WTC11 (cell line): Measurements from ENCODE around the gene PDLIM7. TPM values are rescaled to one million over a fixed set of nuclear protein-coding genes. Genes with fewer than 3 reads are reported as not detected.

ENCODE experiments used
- ATAC-seq: fragments of 200-7000 bp; cut with Tn5 transposase; 2 replicates; pipeline ENCODE4 v1.10.0; 2021; ENCODE audit warnings: mild to moderate bottlenecking, moderate library complexity
- CTCF ChIA-PET: fragments of 300-600 bp; sonication (Branson Sonifier 250); formaldehyde crosslinking; loops from one replicate; lab custom pipeline; 2021; ENCODE audit warnings: antibody characterized with exemption; lab: Charles Lee
- POLR2A ChIA-PET: fragments of 350-600 bp; sonication (Branson Sonifier 250); formaldehyde crosslinking; loops from one replicate; lab custom pipeline; 2021; ENCODE audit warnings: antibody characterized with exemption; lab: Charles Lee
- DNase-seq: peaks from one replicate; pipeline ENCODE4 v3.0.0; 2021; ENCODE audit warnings: low spot score
- H3K27ac Mint-ChIP-seq: 2 replicates; pipeline ENCODE4 v1.8.0; 2021; ENCODE audit warnings: mixed read lengths
- H3K27me3 Mint-ChIP-seq: 2 replicates; pipeline ENCODE4 v1.8.0; 2021; ENCODE audit warnings: low read depth, mild to moderate bottlenecking, moderate library complexity, mixed read lengths
- H3K36me3 Mint-ChIP-seq: 2 replicates; pipeline ENCODE4 v1.8.0; 2021; ENCODE audit warnings: mixed read lengths
- H3K4me1 Mint-ChIP-seq: 2 replicates; pipeline ENCODE4 v1.8.0; 2022; ENCODE audit warnings: mixed read lengths
- H3K4me3 Mint-ChIP-seq: 2 replicates; pipeline ENCODE4 v1.8.0; 2021; ENCODE audit warnings: mild to moderate bottlenecking, moderate library complexity, mixed read lengths
- H3K9me3 Mint-ChIP-seq: 2 replicates; pipeline ENCODE4 v1.8.0; 2021; ENCODE audit warnings: mixed read lengths
- ATF3 ChIP-seq: sonication (generic); formaldehyde crosslinking; conservative IDR thresholded peaks from 2 replicates; pipeline ENCODE4 v1.8.1; 2022; ENCODE audit warnings: mild to moderate bottlenecking, missing genetic modification reagents
- ERG ChIP-seq: fragments of 250-450 bp; sonication (Bioruptor Pico); IDR thresholded peaks from 2 replicates; pipeline ENCODE4 v1.8.0; 2021; ENCODE audit warnings: mild to moderate bottlenecking
- ESRRA ChIP-seq: sonication (generic); formaldehyde crosslinking; IDR thresholded peaks from 2 replicates; pipeline ENCODE4 v1.8.1; 2022; ENCODE audit warnings: mild to moderate bottlenecking, missing genetic modification reagents, borderline replicate concordance
- ETV6 ChIP-seq: sonication (generic); formaldehyde crosslinking; IDR thresholded peaks from 2 replicates; pipeline ENCODE4 v1.8.1; 2022; ENCODE audit warnings: mild to moderate bottlenecking, missing genetic modification reagents
- FOXK1 ChIP-seq: sonication (generic); formaldehyde crosslinking; IDR thresholded peaks from 2 replicates; pipeline ENCODE4 v1.8.0; 2022; ENCODE audit warnings: mild to moderate bottlenecking, moderate library complexity, missing genetic modification reagents
- GTF2I ChIP-seq: fragments of 250-450 bp; sonication (Bioruptor Pico); conservative IDR thresholded peaks from 2 replicates; pipeline ENCODE4 v1.4.0; 2021; ENCODE audit warnings: mild to moderate bottlenecking
- IRF1 ChIP-seq: sonication (generic); formaldehyde crosslinking; IDR thresholded peaks from 2 replicates; pipeline ENCODE4 v1.8.0; 2023; ENCODE audit warnings: missing genetic modification reagents
- JAZF1 ChIP-seq: fragments of 250-450 bp; sonication (Bioruptor Pico); IDR thresholded peaks from 2 replicates; pipeline ENCODE4 v1.9.0; 2021; ENCODE audit warnings: moderate library complexity, mild to moderate bottlenecking, inconsistent platforms
- MAX ChIP-seq: sonication (generic); formaldehyde crosslinking; IDR thresholded peaks from 2 replicates; pipeline ENCODE4 v1.8.0; 2022; ENCODE audit warnings: mild to moderate bottlenecking, missing genetic modification reagents
- PRDM15 ChIP-seq: sonication (generic); formaldehyde crosslinking; IDR thresholded peaks from 2 replicates; pipeline ENCODE4 v1.8.0; 2022; ENCODE audit warnings: missing genetic modification reagents
- RORB ChIP-seq: fragments of 250-450 bp; sonication (Bioruptor Pico); IDR thresholded peaks from 2 replicates; pipeline ENCODE4 v1.9.0; 2021; ENCODE audit warnings: mild to moderate bottlenecking
- SMAD4 ChIP-seq: sonication (generic); formaldehyde crosslinking; IDR thresholded peaks from 2 replicates; pipeline ENCODE4 v1.8.0; 2022; ENCODE audit warnings: mild to moderate bottlenecking, missing genetic modification reagents
- STAT6 ChIP-seq: sonication (generic); formaldehyde crosslinking; conservative IDR thresholded peaks from 2 replicates; pipeline ENCODE4 v1.8.1; 2023; ENCODE audit warnings: mild to moderate bottlenecking, low read depth, missing genetic modification reagents, moderate library complexity
- TEAD1 ChIP-seq: sonication (generic); formaldehyde crosslinking; IDR thresholded peaks from 2 replicates; pipeline ENCODE4 v1.8.0; 2022; ENCODE audit warnings: mild to moderate bottlenecking, missing genetic modification reagents
- TP53 ChIP-seq: sonication (generic); formaldehyde crosslinking; IDR thresholded peaks from 2 replicates; pipeline ENCODE4 v1.8.1; 2023; ENCODE audit warnings: mild to moderate bottlenecking, missing genetic modification reagents
- ZNF396 ChIP-seq: fragments of 250-450 bp; sonication (Bioruptor Pico); IDR thresholded peaks from 2 replicates; pipeline ENCODE4 v1.8.0; 2021; ENCODE audit warnings: mild to moderate bottlenecking, moderate library complexity, borderline replicate concordance
- total RNA-seq: library from RNA; stranded (reverse); gene quantifications from 3 replicates; pipeline ENCODE4 v1.2.3, GENCODE V29; 2021

Gene PDLIM7
- total RNA-seq, 1 experiment from 2014 or later: 142 TPM

GRCh38 chr5:177498013-177498787 lies 796 bp upstream of the PDLIM7 start:
- Mint-ChIP-seq H3K4me3 (peak overlapping the region; percentile 80), H3K27me3 (peaks cover 31% of the 10 kb centered on the region), H3K27ac (no peak overlapping the region), H3K36me3 (peaks cover 6% of the 10 kb centered on the region), H3K4me1 (peaks cover 32% of the 10 kb centered on the region), H3K9me3 (no peaks in the 10 kb centered on the region)
- POLR2A ChIA-PET: interaction anchor here (0.9 to 3.9 kb wide), 14 partner anchors 10 to 196 kb away, joined by 3 to 53 read pairs (median 6); partner anchors contain the start of genes DBN1, DOK3, GRK6 and LMAN2
- CTCF ChIA-PET: interaction anchor here (1.0 to 11.2 kb wide), 11 partner anchors 10 to 188 kb away, joined by 3 to 230 read pairs (median 14); partner anchors contain the start of genes DBN1, DDX41 and DOK3
- DNase-seq (peak; percentile 67), ATAC-seq (peak; percentile 1)
- TF ChIP-seq IRF1 (0 out of 2 replicates have a peak, but pooled peaks have one; percentile 69), ETV6 (CRISPR knock-in tag) (peak; percentile 51; the same call in 1 of the 2 replicates), ESRRA (peak; percentile 42; the same call in 1 of the 2 replicates), GTF2I (no peak), FOXK1 (CRISPR knock-in tag) (0 out of 2 replicates have a peak, but pooled peaks have one; percentile 9), STAT6 (CRISPR knock-in tag) (no peak), ZNF396 (CRISPR knock-in tag) (no peak), MAX (CRISPR knock-in tag) (peak; percentile 2; the same call in 1 of the 2 replicates)

- DNase-seq: peak; percentile 88
- POLR2A ChIA-PET: interaction anchor here (0.6 to 3.9 kb wide), 18 partner anchors 8 to 194 kb away, joined by 3 to 53 read pairs (median 5); partner anchors contain the start of genes DBN1, DDX41, DOK3 and GRK6
- TF ChIP-seq SMAD4 (CRISPR knock-in tag): no peak
- TF ChIP-seq JAZF1 (CRISPR knock-in tag): no peak
- TF ChIP-seq TP53 (CRISPR knock-in tag): no peak
- TF ChIP-seq TEAD1 (CRISPR knock-in tag): no peak
- TF ChIP-seq ERG (CRISPR knock-in tag): peak; percentile 84; the same call in 1 of the 2 replicates
- TF ChIP-seq IRF1: no peak
- TF ChIP-seq ATF3 (CRISPR knock-in tag): no peak
- TF ChIP-seq PRDM15: no peak
- TF ChIP-seq RORB (CRISPR knock-in tag): no peak
- no peak for TF ChIP-seq STAT6 (CRISPR knock-in tag)
Observed at GRCh38 chr5:177496727-177497291, 595 bp downstream of the PDLIM7 start.

More at GRCh38 chr5:177496727-177497291, 595 bp downstream of the PDLIM7 start:
- peak; percentile 50 for ATAC-seq
- peaks cover 31% of the 10 kb centered on the region for H3K27me3 Mint-ChIP-seq
- peak overlapping the region; percentile 75 for H3K4me3 Mint-ChIP-seq
- H3K36me3 Mint-ChIP-seq: peaks cover 12% of the 10 kb centered on the region
- CTCF ChIA-PET: interaction anchor here (0.6 to 11.2 kb wide), 24 partner anchors 8 to 491 kb away, joined by 3 to 230 read pairs (median 5); partner anchors contain the start of genes DBN1, DDX41, DOK3 and GRK6
- H3K27ac Mint-ChIP-seq: peak overlapping the region; percentile 92; the same call in 1 of the 2 replicates
- H3K9me3 Mint-ChIP-seq: no peaks in the 10 kb centered on the region
- peaks cover 37% of the 10 kb centered on the region for H3K4me1 Mint-ChIP-seq
